HCT116 (cell line): ENCODE data around the gene MRPS34. TPM values are rescaled to one million over a fixed set of nuclear protein-coding genes. Genes with fewer than 3 reads are reported as not detected.

Source experiments
- ATAC-seq: fragments of 200-7000 bp; cut with Tn5 transposase; 2 replicates; pipeline ENCODE4 v1.9.1; 2020; ENCODE audit warnings: mild to moderate bottlenecking, moderate library complexity
- BruUV-seq: library from RNA; stranded (reverse); fragments of 400-500 nt; replicated peaks from 2 replicates; lab custom pipeline; 2021; lab: Mats Ljungman, UMichigan
- CTCF ChIA-PET: fragments of 300-600 bp; sonication (Branson Sonifier 250); formaldehyde crosslinking; loops from one replicate; lab custom pipeline; 2021; ENCODE audit warnings: antibody characterized with exemption; lab: Charles Lee
- POLR2A ChIA-PET: fragments of 300-600, 350-600 bp; sonication (Branson Sonifier 250); formaldehyde crosslinking; loops from one replicate; lab custom pipeline; 2021; ENCODE audit warnings: antibody characterized with exemption; lab: Charles Lee
- RAD21 ChIA-PET, 2 experiments: fragments of 300-600 bp; sonication (Branson Sonifier 250); formaldehyde crosslinking; loops; one replicate each; lab custom pipeline; 2023; ENCODE audit warnings: low total read pairs in 2 of 2; ENCODE audit not compliant: uncharacterized antibody in 2 of 2, unreplicated experiment in 2 of 2, low non-redundant PET in 1 of 2; lab: Charles Lee
- DNase-seq: peaks from one replicate; pipeline ENCODE4 v3.0.0-alpha.2; 2010; ENCODE audit warnings: low read depth, low spot score
- H2AFZ ChIP-seq: fragments of 200-600 bp; shearing (Covaris generic), sonication (generic); 2 replicates; pipeline ENCODE4 v1.6.1; 2017; ENCODE audit warnings: low read depth, mixed run types, mixed read lengths, antibody characterized with exemption, low read length; ENCODE audit not compliant: poor library complexity, severe bottlenecking
- H3K27ac ChIP-seq: 2 replicates; pipeline ENCODE4 v1.5.1; 2012; ENCODE audit warnings: low read depth, low read length
- H3K27me3 ChIP-seq: fragments of 200-600 bp; sonication (generic); 2 replicates; pipeline ENCODE4 v1.6.1; 2016; ENCODE audit warnings: mixed run types, low read length, mixed read lengths; ENCODE audit not compliant: insufficient read depth
- H3K36me3 ChIP-seq, 2 experiments: fragments of 200-500 bp in 1 of 2; fragments of 200-600 bp in 1 of 2; sonication (Bioruptor generic) in 1 of 2; sonication (generic) in 1 of 2; 2 replicates each; pipeline versions ENCODE4 v1.5.1 to v1.6.1; 2014 to 2016; ENCODE audit warnings: low read length in 2 of 2, inconsistent platforms in 1 of 2, mixed read lengths in 1 of 2, mixed run types in 1 of 2; ENCODE audit not compliant: insufficient read depth in 2 of 2, control insufficient read depth in 1 of 2
- H3K4me1 ChIP-seq, 2 experiments: fragments of 200-600 bp in 1 of 2; sonication (generic) in 1 of 2; 2 replicates each; pipeline versions ENCODE4 v1.5.1 to v1.6.1; 2012 to 2017; ENCODE audit warnings: low read length in 2 of 2, inconsistent platforms in 1 of 2, mild to moderate bottlenecking in 1 of 2, mixed read lengths in 1 of 2, mixed run types in 1 of 2, moderate library complexity in 1 of 2; ENCODE audit not compliant: insufficient read depth in 2 of 2, control insufficient read depth in 1 of 2
- H3K4me2 ChIP-seq: fragments of 200-600 bp; sonication (generic); 2 replicates; pipeline ENCODE4 v1.6.1; 2017; ENCODE audit warnings: mixed run types, low read length, mixed read lengths
- H3K4me3 ChIP-seq, 2 experiments: fragments of 200-600 bp in 1 of 2; sonication (generic) in 1 of 2; replicated peaks in 1 of 2; 2 replicates each; pipeline ENCODE4 v1.5.1; 2011 to 2016; ENCODE audit warnings: low read length in 2 of 2, control low read depth in 1 of 2, low read depth in 1 of 2, mild to moderate bottlenecking in 1 of 2, mixed read lengths in 1 of 2, mixed run types in 1 of 2
- H3K79me2 ChIP-seq: fragments of 200-600 bp; sonication (generic); 2 replicates; pipeline ENCODE4 v1.6.1; 2017; ENCODE audit warnings: mild to moderate bottlenecking, mixed run types, low read length, moderate library complexity, mixed read lengths; ENCODE audit not compliant: insufficient read depth
- H3K9ac ChIP-seq: fragments of 200-600 bp; sonication (generic); 2 replicates; pipeline ENCODE4 v1.6.1; 2016; ENCODE audit warnings: low read length, mixed read lengths
- H3K9me2 ChIP-seq: fragments of 200-600 bp; sonication (generic), shearing (Covaris generic); 2 replicates; pipeline ENCODE4 v1.6.1; 2017; ENCODE audit warnings: mixed run types, mild to moderate bottlenecking, moderate library complexity; ENCODE audit not compliant: insufficient read depth
- H3K9me3 ChIP-seq, 2 experiments: fragments of 200-500 bp in 1 of 2; fragments of 200-600 bp in 1 of 2; sonication (Bioruptor generic) in 1 of 2; sonication (generic) in 1 of 2; 2 replicates each; pipeline ENCODE4 v1.6.1; 2014 to 2017; ENCODE audit warnings: low read length in 2 of 2, mixed read lengths in 2 of 2, inconsistent platforms in 1 of 2, low read depth in 1 of 2, mild to moderate bottlenecking in 1 of 2, mixed run types in 1 of 2, moderate library complexity in 1 of 2; ENCODE audit not compliant: control insufficient read depth in 1 of 2, insufficient read depth in 1 of 2
- H4K20me1 ChIP-seq: fragments of 200-600 bp; sonication (generic), shearing (Covaris generic); 2 replicates; pipeline ENCODE4 v1.6.1; 2017; ENCODE audit warnings: mixed run types, mild to moderate bottlenecking, moderate library complexity; ENCODE audit not compliant: insufficient read depth
- CEBPB ChIP-seq: IDR thresholded peaks from 2 replicates; pipeline ENCODE4 v1.6.1; 2012; ENCODE audit warnings: low read depth
- ELF1 ChIP-seq: IDR thresholded peaks from 2 replicates; pipeline ENCODE4 v1.6.1; 2012; ENCODE audit warnings: low read depth, borderline replicate concordance
- EZH2 ChIP-seq: fragments of 200-600 bp; sonication (generic); IDR thresholded peaks from 2 replicates; pipeline ENCODE4 v1.6.1; 2017; ENCODE audit warnings: antibody characterized with exemption, mixed run types
- EZH2phosphoT487 ChIP-seq: fragments of 200-600 bp; IDR thresholded peaks from 2 replicates; pipeline ENCODE4 v1.6.1; 2018; ENCODE audit warnings: antibody characterized with exemption, borderline replicate concordance
- JUND ChIP-seq: IDR thresholded peaks from 2 replicates; pipeline ENCODE4 v1.6.1; 2012
- POLR2A ChIP-seq: IDR thresholded peaks from 2 replicates; pipeline ENCODE4 v1.7.0; 2011; ENCODE audit warnings: borderline replicate concordance; ENCODE audit not compliant: insufficient read depth, insufficient read length; ENCODE audit errors: extremely low read depth
- POLR2AphosphoS5 ChIP-seq: IDR thresholded peaks from 2 replicates; pipeline ENCODE4 v1.6.1; 2011; ENCODE audit warnings: mild to moderate bottlenecking, low read depth, low read length, moderate library complexity
- RAD21 ChIP-seq: IDR thresholded peaks from 2 replicates; pipeline ENCODE4 v1.6.1; 2012; ENCODE audit warnings: low read depth, mild to moderate bottlenecking
- SIN3A ChIP-seq: IDR thresholded peaks from 2 replicates; pipeline ENCODE4 v1.6.1; 2012; ENCODE audit warnings: low read depth
- SP1 ChIP-seq: IDR thresholded peaks from 2 replicates; pipeline ENCODE4 v1.6.1; 2012; ENCODE audit warnings: low read depth
- SRF ChIP-seq: IDR thresholded peaks from 2 replicates; pipeline ENCODE4 v1.6.1; 2012; ENCODE audit warnings: low read depth
- TCF7L2 ChIP-seq: IDR thresholded peaks from 2 replicates; pipeline ENCODE4 v1.7.0; 2011; ENCODE audit warnings: borderline replicate concordance, inconsistent platforms; ENCODE audit not compliant: insufficient read depth, insufficient read length; ENCODE audit errors: extremely low read depth
- YY1 ChIP-seq: IDR thresholded peaks from 2 replicates; pipeline ENCODE4 v1.6.1; 2011; ENCODE audit warnings: low read length, low read depth, moderate library complexity, mild to moderate bottlenecking; ENCODE audit not compliant: insufficient replicate concordance; ENCODE audit errors: extremely low read depth
- ZFX ChIP-seq: fragments of 450-650 bp; IDR thresholded peaks from 2 replicates; pipeline ENCODE4 v1.6.1; 2017
- ZNF274 ChIP-seq: fragments of 200-500 bp; sonication (Bioruptor generic); IDR thresholded peaks from 2 replicates; pipeline ENCODE4 v1.6.1; 2014; ENCODE audit warnings: mild to moderate bottlenecking, low read depth, low read length, inconsistent platforms
- intact Hi-C: fragments of 100-400 bp; cut with micrococcal nuclease; formaldehyde crosslinking; loops from 2 replicates; pipeline ENCODE4 v1.10.0; 2022
- total RNA-seq: library from RNA; stranded (reverse); gene quantifications from one replicate; pipeline ENCODE4 v1.2.1, GENCODE V29; 2021; ENCODE audit not compliant: unreplicated experiment
- TF ChIP-seq, protein P1 (sequence below): IDR thresholded peaks from 2 replicates; pipeline ENCODE4 v1.6.1; 2012; ENCODE audit warnings: low read depth
- TF ChIP-seq, protein P2 (sequence below): IDR thresholded peaks from 2 replicates; pipeline ENCODE4 v1.6.1; 2011; ENCODE audit warnings: mild to moderate bottlenecking, low read length, moderate library complexity; ENCODE audit not compliant: insufficient replicate concordance; ENCODE audit errors: extremely low read depth
- TF ChIP-seq, protein P3 (sequence below): IDR thresholded peaks from 2 replicates; pipeline ENCODE4 v1.6.1; 2012
- TF ChIP-seq, protein P4 (sequence below): IDR thresholded peaks from 2 replicates; pipeline ENCODE4 v1.6.1; 2012

The MRPS34 gene
- total RNA-seq, 1 experiment from 2014 or later, result 200 TPM

DNA sequence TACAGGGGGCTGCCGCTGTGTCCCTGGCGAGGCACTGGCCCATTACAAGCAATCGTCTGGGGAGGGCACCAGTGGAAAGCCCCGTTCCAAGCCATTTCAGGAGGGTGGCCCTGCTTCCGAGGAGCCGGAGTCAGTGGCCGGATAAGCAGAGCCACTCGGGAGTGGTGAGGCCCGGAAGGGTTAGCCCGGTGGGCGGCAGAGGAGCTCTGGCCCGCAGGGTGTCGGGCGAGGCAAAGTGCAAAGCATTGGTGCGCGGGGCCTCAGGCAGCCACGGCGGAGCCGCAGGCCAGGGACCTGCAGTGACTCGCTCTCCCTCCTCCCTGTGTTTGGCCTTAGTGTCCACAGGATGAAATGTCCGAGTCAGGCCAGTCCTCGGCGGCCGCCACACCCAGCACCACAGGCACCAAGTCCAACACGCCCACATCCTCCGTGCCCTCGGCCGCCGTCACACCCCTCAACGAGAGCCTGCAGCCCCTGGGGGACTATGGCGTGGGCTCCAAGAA is 26.2 kb downstream of the MRPS34 start (continued):
- TF ChIP-seq, protein P1, sequence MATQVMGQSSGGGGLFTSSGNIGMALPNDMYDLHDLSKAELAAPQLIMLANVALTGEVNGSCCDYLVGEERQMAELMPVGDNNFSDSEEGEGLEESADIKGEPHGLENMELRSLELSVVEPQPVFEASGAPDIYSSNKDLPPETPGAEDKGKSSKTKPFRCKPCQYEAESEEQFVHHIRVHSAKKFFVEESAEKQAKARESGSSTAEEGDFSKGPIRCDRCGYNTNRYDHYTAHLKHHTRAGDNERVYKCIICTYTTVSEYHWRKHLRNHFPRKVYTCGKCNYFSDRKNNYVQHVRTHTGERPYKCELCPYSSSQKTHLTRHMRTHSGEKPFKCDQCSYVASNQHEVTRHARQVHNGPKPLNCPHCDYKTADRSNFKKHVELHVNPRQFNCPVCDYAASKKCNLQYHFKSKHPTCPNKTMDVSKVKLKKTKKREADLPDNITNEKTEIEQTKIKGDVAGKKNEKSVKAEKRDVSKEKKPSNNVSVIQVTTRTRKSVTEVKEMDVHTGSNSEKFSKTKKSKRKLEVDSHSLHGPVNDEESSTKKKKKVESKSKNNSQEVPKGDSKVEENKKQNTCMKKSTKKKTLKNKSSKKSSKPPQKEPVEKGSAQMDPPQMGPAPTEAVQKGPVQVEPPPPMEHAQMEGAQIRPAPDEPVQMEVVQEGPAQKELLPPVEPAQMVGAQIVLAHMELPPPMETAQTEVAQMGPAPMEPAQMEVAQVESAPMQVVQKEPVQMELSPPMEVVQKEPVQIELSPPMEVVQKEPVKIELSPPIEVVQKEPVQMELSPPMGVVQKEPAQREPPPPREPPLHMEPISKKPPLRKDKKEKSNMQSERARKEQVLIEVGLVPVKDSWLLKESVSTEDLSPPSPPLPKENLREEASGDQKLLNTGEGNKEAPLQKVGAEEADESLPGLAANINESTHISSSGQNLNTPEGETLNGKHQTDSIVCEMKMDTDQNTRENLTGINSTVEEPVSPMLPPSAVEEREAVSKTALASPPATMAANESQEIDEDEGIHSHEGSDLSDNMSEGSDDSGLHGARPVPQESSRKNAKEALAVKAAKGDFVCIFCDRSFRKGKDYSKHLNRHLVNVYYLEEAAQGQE, result no peak
- TF ChIP-seq, all 23 proteins: peak for 0

DNA sequence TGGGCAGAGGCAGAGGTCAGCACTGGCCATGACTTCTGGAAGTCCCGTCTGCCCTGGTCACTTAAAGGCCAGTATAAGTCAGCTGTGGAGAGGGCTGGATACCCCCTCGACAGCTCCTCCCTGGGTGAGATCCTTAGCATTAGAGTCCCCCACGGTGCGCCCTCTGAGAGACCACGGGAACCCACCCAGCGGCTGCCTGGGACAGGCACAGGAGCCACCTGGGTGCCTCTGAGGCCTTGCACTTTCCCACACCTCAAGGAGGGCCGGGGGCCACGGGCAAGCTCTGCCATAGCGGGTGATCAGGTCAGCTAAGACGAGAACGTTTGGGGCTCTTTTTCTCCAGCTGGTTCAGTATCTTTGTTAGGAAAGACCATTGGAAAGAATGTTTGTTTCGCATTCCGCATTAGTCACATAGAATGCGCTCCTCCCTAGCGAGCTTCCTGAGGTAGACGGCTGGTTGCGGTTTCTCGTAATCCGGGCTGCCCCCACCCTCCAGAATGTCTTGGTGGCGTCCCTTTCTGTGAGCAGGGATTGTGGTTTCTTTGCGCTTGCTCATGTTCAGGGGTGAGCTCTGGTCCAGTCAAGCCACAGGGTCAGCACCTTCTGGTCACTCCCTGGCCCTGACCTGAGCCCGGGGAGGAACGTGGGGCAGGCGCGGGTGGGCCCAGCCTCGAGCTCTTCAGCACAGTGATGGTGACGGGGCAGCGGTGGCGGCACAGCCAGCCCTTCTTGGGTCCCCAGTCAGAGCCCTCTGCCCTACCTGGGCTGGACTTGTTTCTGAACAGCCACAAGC is 26.8 kb downstream of the MRPS34 start:
- intact Hi-C loops, result no loop called here
- H3K4me3 ChIP-seq, result no peak overlapping the region

More for the DNA sequence above, 26.8 kb downstream of the MRPS34 start:
- Histone ChIP-seq H3K9ac (no peak overlapping the region), H3K27me3 (no peaks in the 10 kb centered on the region), H3K79me2 (no peaks in the 10 kb centered on the region), H3K27ac (no peak overlapping the region), H3K4me2 (no peak overlapping the region), H3K9me2 (no peaks in the 10 kb centered on the region), H3K9me3 (no peaks in the 10 kb centered on the region), H3K4me1 (no peaks in the 10 kb centered on the region), H3K36me3 (peaks cover 10 to 14% of the 10 kb centered on the region in 2 experiments; a peak in 3 of 4 replicates), H2AFZ (no peak overlapping the region), H4K20me1 (no peaks in the 10 kb centered on the region)
- DNase-seq, result no peak
- TF ChIP-seq ZNF274, result no peak
- no peak for TF ChIP-seq POLR2AphosphoS5
- no peak for TF ChIP-seq RAD21
- TF ChIP-seq YY1, result no peak
- TF ChIP-seq ELF1, result no peak
- no peak for TF ChIP-seq JUND
- no peak for TF ChIP-seq TCF7L2
- no peak for TF ChIP-seq SIN3A
- TF ChIP-seq SRF, result no peak
- no peak for TF ChIP-seq EZH2
- TF ChIP-seq, protein P2, sequence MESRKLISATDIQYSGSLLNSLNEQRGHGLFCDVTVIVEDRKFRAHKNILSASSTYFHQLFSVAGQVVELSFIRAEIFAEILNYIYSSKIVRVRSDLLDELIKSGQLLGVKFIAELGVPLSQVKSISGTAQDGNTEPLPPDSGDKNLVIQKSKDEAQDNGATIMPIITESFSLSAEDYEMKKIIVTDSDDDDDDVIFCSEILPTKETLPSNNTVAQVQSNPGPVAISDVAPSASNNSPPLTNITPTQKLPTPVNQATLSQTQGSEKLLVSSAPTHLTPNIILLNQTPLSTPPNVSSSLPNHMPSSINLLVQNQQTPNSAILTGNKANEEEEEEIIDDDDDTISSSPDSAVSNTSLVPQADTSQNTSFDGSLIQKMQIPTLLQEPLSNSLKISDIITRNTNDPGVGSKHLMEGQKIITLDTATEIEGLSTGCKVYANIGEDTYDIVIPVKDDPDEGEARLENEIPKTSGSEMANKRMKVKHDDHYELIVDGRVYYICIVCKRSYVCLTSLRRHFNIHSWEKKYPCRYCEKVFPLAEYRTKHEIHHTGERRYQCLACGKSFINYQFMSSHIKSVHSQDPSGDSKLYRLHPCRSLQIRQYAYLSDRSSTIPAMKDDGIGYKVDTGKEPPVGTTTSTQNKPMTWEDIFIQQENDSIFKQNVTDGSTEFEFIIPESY, result no peak
- TF ChIP-seq CEBPB, result no peak
- TF ChIP-seq EZH2phosphoT487, result no peak
- TF ChIP-seq, protein P3, sequence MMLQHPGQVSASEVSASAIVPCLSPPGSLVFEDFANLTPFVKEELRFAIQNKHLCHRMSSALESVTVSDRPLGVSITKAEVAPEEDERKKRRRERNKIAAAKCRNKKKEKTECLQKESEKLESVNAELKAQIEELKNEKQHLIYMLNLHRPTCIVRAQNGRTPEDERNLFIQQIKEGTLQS, result no peak
- TF ChIP-seq SP1, result no peak
- TF ChIP-seq ZFX, result no peak
- TF ChIP-seq, protein P4, sequence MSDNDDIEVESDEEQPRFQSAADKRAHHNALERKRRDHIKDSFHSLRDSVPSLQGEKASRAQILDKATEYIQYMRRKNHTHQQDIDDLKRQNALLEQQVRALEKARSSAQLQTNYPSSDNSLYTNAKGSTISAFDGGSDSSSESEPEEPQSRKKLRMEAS, result no peak
- no peak for TF ChIP-seq POLR2A
- ChIA-PET RAD21 (no interaction called here), CTCF (no interaction called here), POLR2A (no interaction called here)
- BruUV-seq, result no TSS peak
- no peak for ATAC-seq
